CD14-positive monocyte (primary cell): ENCODE measurements around the gene GAS5. TPM values are rescaled to one million over a fixed set of nuclear protein-coding genes. Genes with fewer than 3 reads are reported as not detected.
A peak's percentile ranks its signal among the peaks of the same experiment; 100 is the strongest.
"Not testable (repeated sequence)": the region's sequence is repeated elsewhere in the genome, so short reads cannot be mapped to it uniquely, and the experiment has no call there.

Experiments used
- DNase-seq, 3 donors: peaks; one replicate each; pipeline ENCODE4 v3.0.0-alpha.2; 2011 to 2022
- H2AFZ ChIP-seq: 2 replicates; pipeline ENCODE4 v1.6.0; 2012; ENCODE audit warnings: mild to moderate bottlenecking, low read depth, low read length, inconsistent platforms; ENCODE audit not compliant: insufficient read depth, poor library complexity, severe bottlenecking
- H3K27ac ChIP-seq, 2 donors: 1 replicate in 1 of 2; 2 replicates in 1 of 2; pipeline ENCODE4 v1.5.1; 2012 to 2013; ENCODE audit warnings: low read length in 2 of 2, control low read depth in 1 of 2, inconsistent platforms in 1 of 2, low read depth in 1 of 2, mild to moderate bottlenecking in 1 of 2
- H3K27me3 ChIP-seq, 2 donors: one replicate each; pipeline versions ENCODE4 v1.6.0 to v1.6.1; 2011 to 2013; ENCODE audit warnings: low read length in 2 of 2; ENCODE audit not compliant: control insufficient read depth in 2 of 2, insufficient read depth in 2 of 2
- H3K36me3 ChIP-seq, 2 donors: replicated peaks in 1 of 2; 1 replicate in 1 of 2; 2 replicates in 1 of 2; pipeline versions ENCODE4 v1.5.1 to v1.6.1; 2012 to 2013; ENCODE audit warnings: low read length in 2 of 2, control low read depth in 1 of 2, inconsistent platforms in 1 of 2, mild to moderate bottlenecking in 1 of 2; ENCODE audit not compliant: insufficient read depth in 2 of 2, control insufficient read depth in 1 of 2
- H3K4me1 ChIP-seq, 2 donors: 1 replicate in 1 of 2; 2 replicates in 1 of 2; pipeline versions ENCODE4 v1.5.1 to v1.6.1; 2012 to 2013; ENCODE audit warnings: low read length in 2 of 2, control low read depth in 1 of 2, inconsistent platforms in 1 of 2, mild to moderate bottlenecking in 1 of 2, moderate library complexity in 1 of 2; ENCODE audit not compliant: insufficient read depth in 2 of 2, control insufficient read depth in 1 of 2
- H3K4me2 ChIP-seq: replicated peaks from 2 replicates; pipeline ENCODE3; 2012; ENCODE audit warnings: low read length, moderate library complexity, mild to moderate bottlenecking; ENCODE audit not compliant: poor library complexity, severe bottlenecking; ENCODE audit errors: extremely low read depth
- H3K4me3 ChIP-seq, 3 experiments: fragments of 200-600 bp in 1 of 3; sonication (generic) in 1 of 3; replicated peaks in 1 of 3; 1 replicate in 2 of 3; 2 replicates in 1 of 3; pipeline ENCODE4 v1.5.1; 2011 to 2013; ENCODE audit warnings: low read length in 3 of 3, mild to moderate bottlenecking in 3 of 3, control low read depth in 2 of 3, low read depth in 2 of 3, inconsistent platforms in 1 of 3, moderate library complexity in 1 of 3
- H3K79me2 ChIP-seq: 2 replicates; pipeline ENCODE4 v1.6.0; 2012; ENCODE audit warnings: mild to moderate bottlenecking, control low read depth, inconsistent platforms, low read length, moderate library complexity; ENCODE audit not compliant: insufficient read depth
- H3K9ac ChIP-seq: 2 replicates; pipeline ENCODE4 v1.6.0; 2017; ENCODE audit warnings: low read length, mild to moderate bottlenecking; ENCODE audit not compliant: insufficient read depth, poor library complexity, severe bottlenecking
- H3K9me3 ChIP-seq, 2 donors: replicated peaks in 1 of 2; 1 replicate in 1 of 2; 2 replicates in 1 of 2; pipeline versions ENCODE4 v1.5.1 to v1.6.1; 2012 to 2013; ENCODE audit warnings: low read length in 2 of 2, control low read depth in 1 of 2; ENCODE audit not compliant: control insufficient read depth in 1 of 2, insufficient read depth in 1 of 2
- H4K20me1 ChIP-seq: 2 replicates; pipeline ENCODE4 v1.6.0; 2012; ENCODE audit warnings: mild to moderate bottlenecking, low read length, control low read depth, moderate library complexity; ENCODE audit not compliant: insufficient read depth
- H3K27ac Mint-ChIP-seq, 7 donors: one replicate each; pipeline ENCODE4 v1.8.0; 2020; ENCODE audit warnings: mild to moderate bottlenecking in 7 of 7, mixed read lengths in 7 of 7, moderate library complexity in 6 of 7, inconsistent platforms in 2 of 7
- H3K27me3 Mint-ChIP-seq, 3 donors: one replicate each; pipeline ENCODE4 v1.8.0; 2021 to 2022; ENCODE audit warnings: low read depth in 3 of 3, mild to moderate bottlenecking in 3 of 3, mixed read lengths in 3 of 3, moderate library complexity in 3 of 3, inconsistent platforms in 1 of 3
- H3K36me3 Mint-ChIP-seq, 2 donors: one replicate each; pipeline ENCODE4 v1.8.0; 2020; ENCODE audit warnings: mixed read lengths in 2 of 2, inconsistent platforms in 1 of 2, mild to moderate bottlenecking in 1 of 2
- H3K4me1 Mint-ChIP-seq: one replicate; pipeline ENCODE4 v1.8.0; 2020; ENCODE audit warnings: mild to moderate bottlenecking, mixed read lengths
- H3K4me3 Mint-ChIP-seq, 2 donors: one replicate each; pipeline ENCODE4 v1.8.0; 2020; ENCODE audit warnings: mild to moderate bottlenecking in 2 of 2, mixed read lengths in 2 of 2, moderate library complexity in 1 of 2
- H3K9me3 Mint-ChIP-seq, 7 donors: one replicate each; pipeline ENCODE4 v1.8.0; 2020 to 2022; ENCODE audit warnings: mixed read lengths in 7 of 7, mild to moderate bottlenecking in 6 of 7, moderate library complexity in 6 of 7, inconsistent platforms in 2 of 7
- WGBS: methylation state at CpG from one replicate; pipeline ENCODE4 v1.1.5; 2013; ENCODE audit warnings: missing lambda C conversion rate; ENCODE audit not compliant: insufficient coverage; 5-methylcytosine and 5-hydroxymethylcytosine counted together
- intact Hi-C, 2 donors: fragments of 100-400 bp; cut with micrococcal nuclease; formaldehyde crosslinking; loops; one replicate each; pipeline versions ENCODE4 v1.15.0 to v1.15.1; 2023
- polyA plus RNA-seq, 3 donors: library from polyadenylated mRNA; depleted of rRNA in 1 of 3; unstranded in 2 of 3; stranded (reverse) in 1 of 3; fragments of 300-500 nt in 2 of 3; fragments of >200 nt in 1 of 3; fragmentation: Illumina TruSeq in 2 of 3; gene quantifications; 1 replicate in 2 of 3; 2 replicates in 1 of 3; pipeline ENCODE4 v1.2.3, GENCODE V29; 2012 to 2021
- TF ChIP-seq, protein P1 (sequence below): fragments of 200-600 bp; IDR thresholded peaks from one replicate; pipeline ENCODE4 v1.8.0; 2022; ENCODE audit warnings: antibody characterized with exemption, mild to moderate bottlenecking

Gene GAS5
- polyA plus RNA-seq, 3 donors: 90.4 to 309 (median 92.0) TPM

DNA sequence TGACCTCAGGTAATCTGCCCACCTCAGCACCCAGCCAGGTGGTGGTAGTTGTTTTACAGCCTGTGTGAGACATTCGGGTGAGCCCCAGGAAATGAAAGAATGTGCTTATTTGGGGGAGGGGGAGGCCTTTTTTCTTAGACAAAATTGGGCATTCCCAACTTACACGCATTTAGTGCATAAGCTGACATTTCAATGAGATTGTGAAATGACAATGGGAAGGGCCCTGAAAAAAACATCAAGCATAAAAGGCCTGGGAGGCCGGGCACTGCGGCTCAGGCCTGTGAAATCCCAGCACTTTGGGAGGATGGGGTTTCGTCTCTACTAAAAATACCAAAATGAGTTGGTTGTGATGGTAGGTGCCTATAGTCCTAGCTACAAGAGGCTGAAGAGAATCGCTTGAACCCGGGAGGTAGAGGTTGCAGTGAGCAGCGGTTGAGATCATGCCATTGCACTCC lies 5.0 kb downstream of the GAS5 start:
- H3K4me2 ChIP-seq: no peak overlapping the region
- H3K27ac ChIP-seq: no peak overlapping the region

DNA sequence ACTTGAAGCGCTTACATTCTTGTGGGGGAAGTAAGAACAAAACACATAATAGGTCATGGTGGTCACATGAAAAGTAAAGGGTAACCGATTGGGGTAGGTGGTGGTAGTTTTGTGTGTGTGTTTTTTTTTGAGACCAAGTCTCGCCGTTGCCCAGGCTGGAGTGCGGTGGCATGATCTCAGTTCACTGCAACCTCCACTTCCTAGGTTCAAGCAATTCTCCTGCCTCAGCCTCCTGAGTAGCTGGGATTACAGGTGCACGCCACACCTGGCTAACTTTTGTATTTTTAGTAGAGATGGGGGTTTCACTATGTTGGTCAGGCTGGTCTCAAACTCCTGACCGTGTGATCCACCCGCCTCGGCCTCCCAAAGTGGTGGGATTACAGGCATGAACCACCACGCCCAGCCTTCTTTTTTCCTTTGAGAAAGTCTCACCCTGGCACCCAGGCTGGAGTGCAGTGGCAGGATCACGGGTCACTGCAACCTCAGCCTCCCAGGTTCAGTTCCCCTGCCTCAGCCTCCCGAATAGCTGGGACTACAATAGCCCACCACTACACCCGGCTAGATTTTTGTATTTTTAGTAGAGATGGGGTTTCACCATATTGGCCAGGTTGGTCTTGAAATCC lies 5.5 kb downstream of the GAS5 start:
- H3K9me3 ChIP-seq, H3K4me3 Mint-ChIP-seq, DNase-seq, H3K27me3 Mint-ChIP-seq, H3K9me3 Mint-ChIP-seq, H3K4me3 ChIP-seq, H3K4me2 ChIP-seq, H2AFZ ChIP-seq, H3K9ac ChIP-seq, H3K27me3 ChIP-seq, H3K27ac ChIP-seq: not testable (repeated sequence)
- Mint-ChIP-seq H3K27ac (peak overlapping the region in 2 of 7 donors; percentile 35 to 63), H3K36me3 (peaks cover 56 to 77% of the 10 kb centered on the region in 2 donors), H3K4me1 (peaks cover 28% of the 10 kb centered on the region)
- intact Hi-C loops: loop anchor here (10.0 kb wide), 2 partner anchors 303 to 387 kb away; partner anchors contain the start of gene PRDX6 (in 1 of the 2)
- Histone ChIP-seq H3K36me3 (peaks cover 60 to 77% of the 10 kb centered on the region in 2 donors), H4K20me1 (peaks cover 19% of the 10 kb centered on the region), H3K79me2 (peaks cover 24% of the 10 kb centered on the region), H3K4me1 (peaks cover 17 to 20% of the 10 kb centered on the region in 2 donors)
- WGBS: 94% methylated on average over 4 of the region's 13 CpGs

More for the DNA sequence above, 5.0 kb downstream of the GAS5 start:
- Histone ChIP-seq H3K27me3 (no peaks in the 10 kb centered on the region), H3K9ac (no peak overlapping the region), H3K79me2 (peaks cover 29% of the 10 kb centered on the region), H3K4me1 (peaks cover 17 to 21% of the 10 kb centered on the region in 2 donors), H3K9me3 (no peaks in the 10 kb centered on the region), H4K20me1 (peaks cover 19% of the 10 kb centered on the region), H3K4me3 (no peak overlapping the region), H3K36me3 (peaks cover 55 to 72% of the 10 kb centered on the region in 2 donors), H2AFZ (no peak overlapping the region)
- Mint-ChIP-seq H3K4me3 (no peak overlapping the region), H3K27me3 (no peaks in the 10 kb centered on the region), H3K36me3 (peaks cover 51 to 71% of the 10 kb centered on the region in 2 donors), H3K9me3 (no peaks in the 10 kb centered on the region), H3K4me1 (peaks cover 29% of the 10 kb centered on the region), H3K27ac (peak overlapping the region in 3 of 7 donors; percentile 37 to 63 (median 50))
- TF ChIP-seq, protein P1, sequence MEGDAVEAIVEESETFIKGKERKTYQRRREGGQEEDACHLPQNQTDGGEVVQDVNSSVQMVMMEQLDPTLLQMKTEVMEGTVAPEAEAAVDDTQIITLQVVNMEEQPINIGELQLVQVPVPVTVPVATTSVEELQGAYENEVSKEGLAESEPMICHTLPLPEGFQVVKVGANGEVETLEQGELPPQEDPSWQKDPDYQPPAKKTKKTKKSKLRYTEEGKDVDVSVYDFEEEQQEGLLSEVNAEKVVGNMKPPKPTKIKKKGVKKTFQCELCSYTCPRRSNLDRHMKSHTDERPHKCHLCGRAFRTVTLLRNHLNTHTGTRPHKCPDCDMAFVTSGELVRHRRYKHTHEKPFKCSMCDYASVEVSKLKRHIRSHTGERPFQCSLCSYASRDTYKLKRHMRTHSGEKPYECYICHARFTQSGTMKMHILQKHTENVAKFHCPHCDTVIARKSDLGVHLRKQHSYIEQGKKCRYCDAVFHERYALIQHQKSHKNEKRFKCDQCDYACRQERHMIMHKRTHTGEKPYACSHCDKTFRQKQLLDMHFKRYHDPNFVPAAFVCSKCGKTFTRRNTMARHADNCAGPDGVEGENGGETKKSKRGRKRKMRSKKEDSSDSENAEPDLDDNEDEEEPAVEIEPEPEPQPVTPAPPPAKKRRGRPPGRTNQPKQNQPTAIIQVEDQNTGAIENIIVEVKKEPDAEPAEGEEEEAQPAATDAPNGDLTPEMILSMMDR: no peak
- DNase-seq: no peak
- WGBS: 70% methylated on average over 5 of the region's 8 CpGs
- intact Hi-C loops: loop anchor here (10.0 kb wide), 2 partner anchors 302 to 388 kb away; partner anchors contain the start of gene PRDX6 (in 1 of the 2)
